ENCODE results near the gene DNAJC16. TPM values are rescaled to one million over a fixed set of nuclear protein-coding genes. Genes with fewer than 3 reads are reported as not detected.
A peak's percentile ranks its signal among the peaks of the same experiment; 100 is the strongest.
"Not testable (repeated sequence)": the region's sequence is repeated elsewhere in the genome, so short reads cannot be mapped to it uniquely, and the experiment has no call there.

Gene DNAJC16
- total and polyA plus RNA-seq, 2 donors (not counting 1 experiment from before 2014, with no cell fraction given): 18.8 to 18.9 TPM

DNA sequence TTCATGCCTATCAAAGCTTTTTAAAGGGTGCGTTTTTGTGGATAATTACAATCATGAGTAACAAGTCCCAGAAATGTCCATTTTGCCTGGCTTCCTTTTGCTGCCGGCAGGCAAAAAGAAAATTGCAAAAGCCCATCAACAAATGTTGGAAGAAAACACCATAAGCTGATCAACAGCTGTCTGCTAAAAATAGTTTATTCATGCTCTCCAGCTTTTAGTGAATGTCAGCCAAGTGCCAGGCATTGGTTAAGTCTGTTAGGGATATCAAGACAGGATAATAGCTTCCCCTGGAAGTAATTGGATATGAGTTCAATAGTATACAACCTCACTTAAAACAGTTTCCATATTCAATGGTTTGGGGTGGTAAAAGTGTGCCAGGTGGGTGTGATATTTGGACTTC is 71.8 kb downstream of the DNAJC16 start:
- no peaks in the 10 kb centered on the region for H3K36me3 ChIP-seq (ENCODE audit: control insufficient read depth, insufficient read depth, low read length)
- no peaks in the 10 kb centered on the region for H4K20me1 ChIP-seq (ENCODE audit: control insufficient read depth, extremely low read depth, insufficient read depth, low read length)
- no peak for TF ChIP-seq EZH2 (IDR thresholded peaks at IDR 0.05; ENCODE audit: low read length, missing control alignments)
- TF ChIP-seq, protein P1, sequence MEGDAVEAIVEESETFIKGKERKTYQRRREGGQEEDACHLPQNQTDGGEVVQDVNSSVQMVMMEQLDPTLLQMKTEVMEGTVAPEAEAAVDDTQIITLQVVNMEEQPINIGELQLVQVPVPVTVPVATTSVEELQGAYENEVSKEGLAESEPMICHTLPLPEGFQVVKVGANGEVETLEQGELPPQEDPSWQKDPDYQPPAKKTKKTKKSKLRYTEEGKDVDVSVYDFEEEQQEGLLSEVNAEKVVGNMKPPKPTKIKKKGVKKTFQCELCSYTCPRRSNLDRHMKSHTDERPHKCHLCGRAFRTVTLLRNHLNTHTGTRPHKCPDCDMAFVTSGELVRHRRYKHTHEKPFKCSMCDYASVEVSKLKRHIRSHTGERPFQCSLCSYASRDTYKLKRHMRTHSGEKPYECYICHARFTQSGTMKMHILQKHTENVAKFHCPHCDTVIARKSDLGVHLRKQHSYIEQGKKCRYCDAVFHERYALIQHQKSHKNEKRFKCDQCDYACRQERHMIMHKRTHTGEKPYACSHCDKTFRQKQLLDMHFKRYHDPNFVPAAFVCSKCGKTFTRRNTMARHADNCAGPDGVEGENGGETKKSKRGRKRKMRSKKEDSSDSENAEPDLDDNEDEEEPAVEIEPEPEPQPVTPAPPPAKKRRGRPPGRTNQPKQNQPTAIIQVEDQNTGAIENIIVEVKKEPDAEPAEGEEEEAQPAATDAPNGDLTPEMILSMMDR (conservative IDR thresholded peaks at IDR 0.05 in 1 of 2, IDR thresholded peaks at IDR 0.05 in 1 of 2; ENCODE audit: low read depth in 1 of 2, low read length in 2 of 2): no peak
- H3K4me3 ChIP-seq (replicated peaks in 1 of 4; ENCODE audit: control extremely low read depth in 1 of 4, insufficient read depth in 1 of 4, low read depth in 3 of 4, low read length in 4 of 4): no peak overlapping the region
- no peak overlapping the region for H2AFZ ChIP-seq (ENCODE audit: low read length)
- no peak overlapping the region for H3K27ac ChIP-seq (ENCODE audit: insufficient read depth, low read length)
- H3K9ac ChIP-seq (ENCODE audit: insufficient read depth, low read length): no peak overlapping the region
- DNase-seq (ENCODE audit: low read depth in 2 of 2): no peak
- no peak overlapping the region for H3K4me2 ChIP-seq (ENCODE audit: extremely low read depth, insufficient read depth, low read length)
- no peaks in the 10 kb centered on the region for H3K79me2 ChIP-seq (ENCODE audit: control insufficient read depth, insufficient read depth, low read length)
- H3K4me1 ChIP-seq (ENCODE audit: control insufficient read depth, extremely low read depth, insufficient read depth, low read length): no peaks in the 10 kb centered on the region
- no peaks in the 10 kb centered on the region for H3K9me3 ChIP-seq (ENCODE audit: control insufficient read depth, insufficient read depth, low read depth, low read length)
- no peaks in the 10 kb centered on the region for H3K27me3 ChIP-seq (ENCODE audit: control insufficient read depth, insufficient read depth, low read length)

GRCh38 chr1:15603050-15603965 is 76.7 kb downstream of the DNAJC16 start:
- TF ChIP-seq, protein P1 (conservative IDR thresholded peaks at IDR 0.05 in 1 of 2, IDR thresholded peaks at IDR 0.05 in 1 of 2; ENCODE audit: low read depth in 1 of 2, low read length in 2 of 2): no peak
- TF ChIP-seq EZH2 (IDR thresholded peaks at IDR 0.05; ENCODE audit: low read length, missing control alignments): no peak
- H3K27ac ChIP-seq (ENCODE audit: insufficient read depth, low read length): peak overlapping the region; percentile 90
- peak; percentile 95 to 96 for DNase-seq (ENCODE audit: low read depth in 2 of 2)

DNA sequence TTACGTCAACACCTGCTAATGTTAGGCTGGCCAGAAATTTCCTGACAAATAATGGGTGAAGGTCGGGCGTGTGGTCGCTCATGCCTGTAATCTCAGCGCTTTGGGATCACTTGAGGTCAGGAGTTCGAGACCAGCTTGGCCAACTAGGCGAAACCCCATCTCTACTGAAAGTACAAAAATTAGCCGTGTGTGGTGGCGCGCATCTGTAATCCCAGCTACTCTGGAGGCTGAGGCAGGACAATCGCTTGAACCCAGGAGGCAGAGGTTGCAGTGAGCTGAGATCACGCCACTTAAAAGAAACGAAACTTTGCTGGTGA is 77.3 kb downstream of the DNAJC16 start:
- H3K79me2 ChIP-seq (ENCODE audit: control insufficient read depth, insufficient read depth, low read length); H3K4me1 ChIP-seq (ENCODE audit: control insufficient read depth, extremely low read depth, insufficient read depth, low read length): not testable (repeated sequence)

More at GRCh38 chr1:15603050-15603965, 76.7 kb downstream of the DNAJC16 start:
- Histone ChIP-seq H3K4me2 (ENCODE audit: extremely low read depth, insufficient read depth, low read length) (peak overlapping the region; percentile 98), H4K20me1 (ENCODE audit: control insufficient read depth, extremely low read depth, insufficient read depth, low read length) (no peaks in the 10 kb centered on the region), H3K4me3 (replicated peaks in 1 of 4; ENCODE audit: control extremely low read depth in 1 of 4, insufficient read depth in 1 of 4, low read depth in 3 of 4, low read length in 4 of 4) (peak overlapping the region; percentile 73 to 93 (median 80)), H2AFZ (ENCODE audit: low read length) (peak overlapping the region; percentile 98), H3K27me3 (ENCODE audit: control insufficient read depth, insufficient read depth, low read length) (no peaks in the 10 kb centered on the region), H3K4me1 (ENCODE audit: control insufficient read depth, extremely low read depth, insufficient read depth, low read length) (no peaks in the 10 kb centered on the region), H3K79me2 (ENCODE audit: control insufficient read depth, insufficient read depth, low read length) (no peaks in the 10 kb centered on the region), H3K36me3 (ENCODE audit: control insufficient read depth, insufficient read depth, low read length) (no peaks in the 10 kb centered on the region), H3K9ac (ENCODE audit: insufficient read depth, low read length) (peak overlapping the region; percentile 85), H3K9me3 (ENCODE audit: control insufficient read depth, insufficient read depth, low read depth, low read length) (no peaks in the 10 kb centered on the region)

GRCh38 chr1:15604400-15604799 is 77.8 kb downstream of the DNAJC16 start:
- not testable (repeated sequence) for H3K27ac ChIP-seq (ENCODE audit: insufficient read depth, low read length); H3K79me2 ChIP-seq (ENCODE audit: control insufficient read depth, insufficient read depth, low read length); DNase-seq (ENCODE audit: low read depth in 2 of 2); H3K4me1 ChIP-seq (ENCODE audit: control insufficient read depth, extremely low read depth, insufficient read depth, low read length); H3K36me3 ChIP-seq (ENCODE audit: control insufficient read depth, insufficient read depth, low read length); H3K4me2 ChIP-seq (ENCODE audit: extremely low read depth, insufficient read depth, low read length); H3K27me3 ChIP-seq (ENCODE audit: control insufficient read depth, insufficient read depth, low read length); H4K20me1 ChIP-seq (ENCODE audit: control insufficient read depth, extremely low read depth, insufficient read depth, low read length); H3K9ac ChIP-seq (ENCODE audit: insufficient read depth, low read length); H3K9me3 ChIP-seq (ENCODE audit: control insufficient read depth, insufficient read depth, low read depth, low read length); H2AFZ ChIP-seq (ENCODE audit: low read length); H3K4me3 ChIP-seq (replicated peaks in 1 of 4; ENCODE audit: control extremely low read depth in 1 of 4, insufficient read depth in 1 of 4, low read depth in 3 of 4, low read length in 4 of 4)

More for the DNA sequence above, 77.3 kb downstream of the DNAJC16 start:
- not testable (repeated sequence) for DNase-seq (ENCODE audit: low read depth in 2 of 2); H3K36me3 ChIP-seq (ENCODE audit: control insufficient read depth, insufficient read depth, low read length); H3K9me3 ChIP-seq (ENCODE audit: control insufficient read depth, insufficient read depth, low read depth, low read length); H4K20me1 ChIP-seq (ENCODE audit: control insufficient read depth, extremely low read depth, insufficient read depth, low read length); H3K9ac ChIP-seq (ENCODE audit: insufficient read depth, low read length); H3K27me3 ChIP-seq (ENCODE audit: control insufficient read depth, insufficient read depth, low read length)
- peak overlapping the region; percentile 67 for H2AFZ ChIP-seq (ENCODE audit: low read length)
- peak overlapping the region; percentile 38 to 93 (median 73) for H3K4me3 ChIP-seq (replicated peaks in 1 of 4; ENCODE audit: control extremely low read depth in 1 of 4, insufficient read depth in 1 of 4, low read depth in 3 of 4, low read length in 4 of 4)
- peak overlapping the region; percentile 92 for H3K4me2 ChIP-seq (ENCODE audit: extremely low read depth, insufficient read depth, low read length)
- H3K27ac ChIP-seq (ENCODE audit: insufficient read depth, low read length): peak overlapping the region; percentile 90
